Right lung (tissue), 5 donors: ENCODE data around the gene CHML. TPM values are rescaled to one million over a fixed set of nuclear protein-coding genes. Genes with fewer than 3 reads are reported as not detected.

Experiments
- DNase-seq, 2 donors: peaks; one replicate each; pipeline ENCODE4 v3.0.0-alpha.2; 2013
- polyA plus RNA-seq, 5 donors: library from polyadenylated mRNA; unstranded; fragments of 120-200 nt; gene quantifications; one replicate each; pipeline versions ENCODE4 v1.2.1 to v1.2.3, GENCODE V29; 2013; ENCODE audit warnings: inconsistent platforms in 1 of 5, low replicate concordance in 1 of 5; ENCODE audit not compliant: insufficient read length in 5 of 5, insufficient read depth in 1 of 5

The CHML gene
- polyA plus RNA-seq, 5 donors: 12.6 to 33.2 (median 22.1) TPM

- DNase-seq: no peak
Measured at GRCh38 chr1:241648159-241648558, 8.0 kb upstream of the CHML start.

- no peak for DNase-seq
Measured at GRCh38 chr1:241647658-241648057, 7.5 kb upstream of the CHML start.

- no peak for DNase-seq
Measured at GRCh38 chr1:241646201-241646600, 6.0 kb upstream of the CHML start.

GRCh38 chr1:241645199-241645598, 5.0 kb upstream of the CHML start:
- no peak for DNase-seq

GRCh38 chr1:241644259-241644658, 4.1 kb upstream of the CHML start:
- no peak for DNase-seq

- no peak for DNase-seq
Measured at GRCh38 chr1:241642593-241642944, 2.4 kb upstream of the CHML start.

GRCh38 chr1:241641773-241642592, 1.8 kb upstream of the CHML start:
- DNase-seq: no peak

GRCh38 chr1:241640867-241641622, 876 bp upstream of the CHML start:
- DNase-seq: no peak

GRCh38 chr1:241639623-241640148, 483 bp downstream of the CHML start:
- peak in 1 of 2 donors; percentile 38 for DNase-seq

- DNase-seq: no peak
Measured at GRCh38 chr1:241638909-241639622, 1.1 kb downstream of the CHML start.

- no peak for DNase-seq
Measured at GRCh38 chr1:241638099-241638682, 2.0 kb downstream of the CHML start.

- DNase-seq: no peak
Measured at GRCh38 chr1:241637604-241638003, 2.6 kb downstream of the CHML start.

GRCh38 chr1:241637046-241637590, 3.1 kb downstream of the CHML start:
- no peak for DNase-seq

GRCh38 chr1:241636291-241636690, 3.9 kb downstream of the CHML start:
- no peak for DNase-seq

GRCh38 chr1:241635556-241636152, 4.5 kb downstream of the CHML start:
- no peak for DNase-seq

- DNase-seq: no peak
Measured at GRCh38 chr1:241632987-241633386, 7.2 kb downstream of the CHML start.

- DNase-seq: no peak
Measured at GRCh38 chr1:241631674-241632073, 8.5 kb downstream of the CHML start.

- no peak for DNase-seq
Measured at GRCh38 chr1:241630899-241631298, 9.3 kb downstream of the CHML start.

GRCh38 chr1:241630476-241630875, 9.7 kb downstream of the CHML start:
- DNase-seq: no peak

GRCh38 chr1:241630005-241630404, 10.2 kb downstream of the CHML start:
- no peak for DNase-seq
